Caco-2 (cell line): ENCODE results near the gene SLC25A42. TPM values are rescaled to one million over a fixed set of nuclear protein-coding genes. Genes with fewer than 3 reads are reported as not detected.

Experiments used
- BruUV-seq: library from RNA; stranded (reverse); fragments of 400-500 nt; replicated peaks from 2 replicates; lab custom pipeline; 2021; lab: Mats Ljungman, UMichigan
- CTCF ChIA-PET: fragments of 300-600 bp; sonication (Branson Sonifier 250); formaldehyde crosslinking; loops from one replicate; lab custom pipeline; 2022; ENCODE audit warnings: antibody characterized with exemption; lab: Charles Lee
- POLR2A ChIA-PET: fragments of 300-600 bp; sonication (Branson Sonifier 250); formaldehyde crosslinking; loops from one replicate; lab custom pipeline; 2022; ENCODE audit warnings: antibody characterized with exemption; lab: Charles Lee
- DNase-seq, 2 experiments: peaks; one replicate each; pipeline versions ENCODE4 v3.0.0 to v3.0.0-alpha.2; 2020 to 2022
- H3K27me3 ChIP-seq: replicated peaks from 2 replicates; pipeline ENCODE4 v1.6.0; 2011; ENCODE audit warnings: low read length; ENCODE audit not compliant: control insufficient read depth, insufficient read depth
- H3K36me3 ChIP-seq: 2 replicates; pipeline ENCODE4 v1.5.1; 2011; ENCODE audit warnings: low read length; ENCODE audit not compliant: control insufficient read depth, insufficient read depth
- H3K4me1 ChIP-seq: fragments of 250-450 bp; sonication (Bioruptor Pico); 2 replicates; pipeline ENCODE4 v1.5.1; 2020; ENCODE audit warnings: mild to moderate bottlenecking
- H3K4me3 ChIP-seq: 2 replicates; pipeline ENCODE4 v1.5.1; 2011; ENCODE audit warnings: low read depth, mild to moderate bottlenecking, control low read depth, low read length
- H3K9me3 ChIP-seq: fragments of 250-450 bp; sonication (Bioruptor Pico); 2 replicates; pipeline ENCODE4 v1.5.1; 2020; ENCODE audit warnings: mild to moderate bottlenecking, moderate library complexity
- H3K27ac Mint-ChIP-seq: one replicate; pipeline ENCODE4 v1.8.0; 2022; ENCODE audit warnings: mixed read lengths; ENCODE audit not compliant: unreplicated experiment
- H3K27me3 Mint-ChIP-seq: one replicate; pipeline ENCODE4 v1.8.0; 2022; ENCODE audit warnings: mixed read lengths; ENCODE audit not compliant: insufficient read depth, unreplicated experiment
- H3K36me3 Mint-ChIP-seq: one replicate; pipeline ENCODE4 v1.8.0; 2022; ENCODE audit warnings: mild to moderate bottlenecking, mixed read lengths; ENCODE audit not compliant: insufficient read depth, unreplicated experiment
- H3K4me1 Mint-ChIP-seq: one replicate; pipeline ENCODE4 v1.8.0; 2022; ENCODE audit warnings: low read depth, mixed read lengths; ENCODE audit not compliant: unreplicated experiment
- H3K4me3 Mint-ChIP-seq: one replicate; pipeline ENCODE4 v1.8.0; 2022; ENCODE audit warnings: mild to moderate bottlenecking, moderate library complexity, mixed read lengths; ENCODE audit not compliant: unreplicated experiment
- H3K9me3 Mint-ChIP-seq: one replicate; pipeline ENCODE4 v1.8.0; 2022; ENCODE audit warnings: mixed read lengths; ENCODE audit not compliant: unreplicated experiment
- intact Hi-C: fragments of 100-400 bp; cut with micrococcal nuclease; formaldehyde crosslinking; loops from one replicate; pipeline ENCODE4 v1.10.0; 2022; ENCODE audit not compliant: unreplicated experiment
- total RNA-seq: library from RNA; stranded (reverse); gene quantifications from 2 replicates; pipeline ENCODE4 v1.2.3, GENCODE V29; 2022
- TF ChIP-seq, protein P1 (sequence below), 2 experiments: fragments of 200-600 bp in 1 of 2; IDR thresholded peaks; 1 replicate in 1 of 2; 2 replicates in 1 of 2; pipeline versions ENCODE4 v1.5.1 to v1.8.0; 2011 to 2022; ENCODE audit warnings: antibody characterized with exemption in 1 of 2, control low read depth in 1 of 2, inconsistent platforms in 1 of 2, low read depth in 1 of 2, low read length in 1 of 2, mild to moderate bottlenecking in 1 of 2, moderate library complexity in 1 of 2; ENCODE audit not compliant: insufficient read depth in 1 of 2, severe bottlenecking in 1 of 2, unreplicated experiment in 1 of 2

SLC25A42 gene
- total RNA-seq, 1 experiment from 2014 or later = 4.5 TPM

DNA sequence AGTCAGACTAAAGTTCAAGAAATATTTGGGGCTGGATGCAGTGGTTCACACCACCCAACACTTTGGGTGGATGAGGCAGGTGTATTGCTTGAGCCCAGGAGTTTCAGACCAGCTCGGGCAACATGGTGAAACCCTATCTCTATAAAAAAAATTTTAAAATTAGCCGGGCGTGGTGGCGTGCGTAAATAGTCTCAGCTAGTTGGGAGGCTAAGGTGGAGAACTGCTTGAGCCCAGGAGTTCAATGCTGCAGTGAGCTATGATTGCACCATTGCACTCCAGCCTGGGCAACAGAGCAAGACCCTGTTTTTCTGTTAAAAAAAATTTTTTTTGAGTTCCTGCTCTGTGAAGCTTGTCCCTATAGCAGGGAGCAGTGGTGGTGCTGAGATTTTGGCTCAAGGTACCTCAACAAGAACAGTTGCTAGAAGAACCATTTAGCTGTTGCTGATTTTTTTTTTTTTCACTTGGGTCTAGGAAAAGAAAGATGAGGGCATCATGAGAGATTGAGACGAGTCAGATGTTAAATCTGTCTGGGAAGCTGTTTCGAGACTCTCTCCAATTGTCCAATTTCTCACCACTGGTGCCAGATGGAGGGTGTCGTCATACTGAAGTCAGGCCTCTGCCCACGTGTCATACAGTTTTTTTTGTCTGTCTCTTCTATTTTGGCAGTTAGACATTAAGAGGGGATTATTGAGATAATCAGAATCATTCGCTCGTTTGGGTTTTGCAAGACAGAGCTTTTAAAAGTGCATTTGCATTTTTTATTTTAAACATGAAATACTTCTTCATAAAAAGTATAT, 3.7 kb downstream of the SLC25A42 start:
- Mint-ChIP-seq H3K36me3 (peaks cover 18% of the 10 kb centered on the region), H3K9me3 (no peaks in the 10 kb centered on the region), H3K27me3 (no peaks in the 10 kb centered on the region), H3K4me1 (no peaks in the 10 kb centered on the region), H3K4me3 (no peak overlapping the region), H3K27ac (no peak overlapping the region)
- peaks cover 7% of the 10 kb centered on the region for H3K4me1 ChIP-seq
- TF ChIP-seq, protein P1, sequence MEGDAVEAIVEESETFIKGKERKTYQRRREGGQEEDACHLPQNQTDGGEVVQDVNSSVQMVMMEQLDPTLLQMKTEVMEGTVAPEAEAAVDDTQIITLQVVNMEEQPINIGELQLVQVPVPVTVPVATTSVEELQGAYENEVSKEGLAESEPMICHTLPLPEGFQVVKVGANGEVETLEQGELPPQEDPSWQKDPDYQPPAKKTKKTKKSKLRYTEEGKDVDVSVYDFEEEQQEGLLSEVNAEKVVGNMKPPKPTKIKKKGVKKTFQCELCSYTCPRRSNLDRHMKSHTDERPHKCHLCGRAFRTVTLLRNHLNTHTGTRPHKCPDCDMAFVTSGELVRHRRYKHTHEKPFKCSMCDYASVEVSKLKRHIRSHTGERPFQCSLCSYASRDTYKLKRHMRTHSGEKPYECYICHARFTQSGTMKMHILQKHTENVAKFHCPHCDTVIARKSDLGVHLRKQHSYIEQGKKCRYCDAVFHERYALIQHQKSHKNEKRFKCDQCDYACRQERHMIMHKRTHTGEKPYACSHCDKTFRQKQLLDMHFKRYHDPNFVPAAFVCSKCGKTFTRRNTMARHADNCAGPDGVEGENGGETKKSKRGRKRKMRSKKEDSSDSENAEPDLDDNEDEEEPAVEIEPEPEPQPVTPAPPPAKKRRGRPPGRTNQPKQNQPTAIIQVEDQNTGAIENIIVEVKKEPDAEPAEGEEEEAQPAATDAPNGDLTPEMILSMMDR (IDR thresholded peaks at IDR 0.05; ENCODE audit: insufficient read depth in 1 of 2, low read depth in 1 of 2, low read length in 1 of 2, severe bottlenecking in 1 of 2, unreplicated experiment in 1 of 2) = no peak
- no peaks in the 10 kb centered on the region for H3K36me3 ChIP-seq
- no TSS peak for BruUV-seq
- no peak overlapping the region for H3K4me3 ChIP-seq
- intact Hi-C loops = no loop called here
- H3K27me3 ChIP-seq = no peaks in the 10 kb centered on the region
- DNase-seq = no peak
- ChIA-PET POLR2A (interaction anchor here (0.7 kb wide), 1 partner anchor 886 kb away, joined by 3 read pairs; no protein-coding TSS in a partner anchor), CTCF (no interaction called here)
- H3K9me3 ChIP-seq = no peaks in the 10 kb centered on the region

DNA sequence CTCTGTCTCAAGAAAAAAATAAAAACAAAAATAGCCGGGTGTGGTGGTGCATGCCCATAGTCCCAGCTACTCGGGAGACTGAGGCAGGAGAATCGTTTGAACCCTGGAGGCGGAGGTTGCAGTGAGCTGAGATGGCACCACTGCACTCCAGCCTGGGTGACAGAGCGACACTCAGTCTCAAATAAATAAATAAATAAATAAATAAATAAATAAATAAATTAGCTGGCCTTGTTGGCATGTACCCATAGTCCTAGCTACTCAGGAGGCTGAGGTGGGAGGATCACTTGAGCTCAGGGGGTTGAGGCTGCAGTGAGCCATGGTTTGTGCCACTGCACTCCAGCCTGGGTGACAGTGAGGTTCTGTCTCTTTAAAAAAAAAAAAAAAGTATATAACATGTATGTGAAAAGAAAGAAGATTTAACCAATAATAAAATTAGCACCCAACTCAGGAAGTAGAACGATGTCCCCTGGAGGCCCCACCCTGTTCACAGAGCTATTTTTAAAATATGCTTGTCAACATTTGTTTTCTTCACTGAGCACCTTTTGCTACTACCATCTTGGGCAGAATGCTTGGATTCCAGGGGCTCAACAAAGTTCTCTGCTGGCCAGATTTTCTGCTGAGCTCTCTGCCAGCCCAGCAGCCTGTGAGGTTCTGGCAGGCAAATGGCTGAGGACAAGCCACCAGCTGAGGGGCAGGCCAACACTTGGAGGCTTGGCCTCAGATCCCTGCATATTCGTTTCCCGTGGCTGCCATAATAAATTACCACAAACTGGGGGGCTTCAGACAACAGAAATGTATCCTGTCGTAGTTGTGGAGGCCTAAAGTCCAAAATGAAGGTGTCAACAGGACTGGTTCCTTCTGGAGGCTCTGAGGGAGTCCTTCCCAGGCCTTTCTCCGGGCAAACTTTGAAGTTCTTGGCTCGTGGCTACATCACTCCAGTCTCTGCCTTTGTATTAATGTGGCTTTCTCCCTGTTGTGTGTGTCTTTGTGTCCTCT, 5.2 kb downstream of the SLC25A42 start:
- H3K27me3 ChIP-seq = no peaks in the 10 kb centered on the region
- Mint-ChIP-seq H3K9me3 (no peaks in the 10 kb centered on the region), H3K27ac (no peak overlapping the region), H3K27me3 (no peaks in the 10 kb centered on the region), H3K36me3 (peaks cover 7% of the 10 kb centered on the region), H3K4me3 (no peak overlapping the region), H3K4me1 (no peaks in the 10 kb centered on the region)
- no peak for DNase-seq
- TF ChIP-seq, protein P1 (IDR thresholded peaks at IDR 0.05; ENCODE audit: insufficient read depth in 1 of 2, low read depth in 1 of 2, low read length in 1 of 2, severe bottlenecking in 1 of 2, unreplicated experiment in 1 of 2) = no peak
- H3K4me1 ChIP-seq = no peaks in the 10 kb centered on the region; the same call in 1 of the 2 replicates
- no peaks in the 10 kb centered on the region for H3K36me3 ChIP-seq
- H3K4me3 ChIP-seq = no peak overlapping the region
- no TSS peak for BruUV-seq
- no peaks in the 10 kb centered on the region for H3K9me3 ChIP-seq
- POLR2A ChIA-PET = no interaction called here
- intact Hi-C loops = no loop called here
- CTCF ChIA-PET = interaction anchor here (0.7 kb wide), 1 partner anchor 298 kb away, joined by 3 read pairs; no protein-coding TSS in a partner anchor

DNA sequence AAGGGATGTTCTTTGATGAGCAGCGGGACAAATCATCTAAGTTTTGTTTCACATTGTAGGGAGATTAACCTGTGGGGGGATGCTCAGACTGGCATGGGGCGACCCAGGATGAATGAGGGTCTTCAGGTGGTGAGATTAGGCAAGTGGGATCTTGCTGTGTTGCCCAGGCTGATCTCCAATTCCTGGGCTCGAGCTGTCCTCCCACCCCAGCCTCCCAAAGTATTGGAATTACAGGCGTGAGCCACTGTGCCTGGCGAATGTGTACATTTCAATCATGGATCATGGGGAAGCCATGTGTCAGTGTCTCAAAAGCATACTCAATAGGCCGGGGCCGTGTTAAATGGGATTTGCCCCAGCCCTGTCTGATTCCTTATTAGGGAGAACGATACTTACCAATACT, 8.1 kb downstream of the SLC25A42 start:
- no peaks in the 10 kb centered on the region for H3K4me1 Mint-ChIP-seq
- Histone ChIP-seq H3K9me3 (no peaks in the 10 kb centered on the region), H3K4me1 (no peaks in the 10 kb centered on the region; the same call in 1 of the 2 replicates), H3K36me3 (no peaks in the 10 kb centered on the region), H3K4me3 (no peak overlapping the region), H3K27me3 (no peaks in the 10 kb centered on the region)
- intact Hi-C loops = no loop called here
- H3K4me3 Mint-ChIP-seq = no peak overlapping the region
- no TSS peak for BruUV-seq
- H3K27me3 Mint-ChIP-seq = no peaks in the 10 kb centered on the region
- ChIA-PET CTCF (interaction anchor here (1.2 kb wide), 1 partner anchor 25 kb away, joined by 3 read pairs; no protein-coding TSS in a partner anchor), POLR2A (no interaction called here)
- H3K27ac Mint-ChIP-seq = no peak overlapping the region
- H3K36me3 Mint-ChIP-seq = no peaks in the 10 kb centered on the region
- TF ChIP-seq, protein P1 (IDR thresholded peaks at IDR 0.05; ENCODE audit: insufficient read depth in 1 of 2, low read depth in 1 of 2, low read length in 1 of 2, severe bottlenecking in 1 of 2, unreplicated experiment in 1 of 2) = no peak
- DNase-seq = no peak
- no peaks in the 10 kb centered on the region for H3K9me3 Mint-ChIP-seq
